Fibroblast of skin of scalp (primary cell): ENCODE measurements around the gene PBLD.
"Not testable (repeated sequence)": the region's sequence is repeated elsewhere in the genome, so short reads cannot be mapped to it uniquely, and the experiment has no call there.

Experiments
- DNase-seq: peaks from one replicate; pipeline ENCODE4 v3.0.0-alpha.2; 2013

Gene PBLD

GRCh38 chr10:68330852-68331454, 1.8 kb downstream of the PBLD start:
- no peak for DNase-seq

GRCh38 chr10:68329506-68329861, 3.2 kb downstream of the PBLD start:
- no peak for DNase-seq

- peak; percentile 61 for DNase-seq
Observed at GRCh38 chr10:68327889-68328786, 4.6 kb downstream of the PBLD start.

GRCh38 chr10:68324396-68324795, 8.3 kb downstream of the PBLD start:
- DNase-seq: not testable (repeated sequence)

GRCh38 chr10:68318331-68319059, 14.2 kb downstream of the PBLD start:
- DNase-seq: no peak

- no peak for DNase-seq
Observed at GRCh38 chr10:68315582-68315981, 17.1 kb downstream of the PBLD start.

GRCh38 chr10:68314930-68315329, 17.8 kb downstream of the PBLD start:
- not testable (repeated sequence) for DNase-seq

- DNase-seq: no peak
Observed at GRCh38 chr10:68310531-68310930, 22.2 kb downstream of the PBLD start.

GRCh38 chr10:68305854-68306253, 26.9 kb downstream of the PBLD start:
- no peak for DNase-seq

- DNase-seq: no peak
Observed at GRCh38 chr10:68303849-68304412, 28.8 kb downstream of the PBLD start.

GRCh38 chr10:68302871-68303270, 29.9 kb downstream of the PBLD start:
- no peak for DNase-seq

GRCh38 chr10:68302503-68302823, 30.3 kb downstream of the PBLD start:
- DNase-seq: no peak

- peak; percentile 66 for DNase-seq
Observed at GRCh38 chr10:68301790-68302502, 30.8 kb downstream of the PBLD start.

GRCh38 chr10:68301301-68301700, 31.4 kb downstream of the PBLD start:
- no peak for DNase-seq

- peak; percentile 46 for DNase-seq
Observed at GRCh38 chr10:68296843-68297663, 35.7 kb downstream of the PBLD start.

- no peak for DNase-seq
Observed at GRCh38 chr10:68290736-68291135, 42.0 kb downstream of the PBLD start.

- no peak for DNase-seq
Observed at GRCh38 chr10:68288717-68289116, 44.0 kb downstream of the PBLD start.

GRCh38 chr10:68284062-68285001, 48.4 kb downstream of the PBLD start:
- no peak for DNase-seq

- DNase-seq: no peak
Observed at GRCh38 chr10:68280758-68281157, 52.0 kb downstream of the PBLD start.
